ENCODE measurements around the gene ARID1B. TPM values are rescaled to one million over a fixed set of nuclear protein-coding genes. Genes with fewer than 3 reads are reported as not detected.

ARID1B gene
- total and polyA plus RNA-seq, 2 of the 13 experiments (the other 11 are each of a cell fraction or from before 2014, with no cell fraction given), result 20.1 to 32.6 TPM

DNA sequence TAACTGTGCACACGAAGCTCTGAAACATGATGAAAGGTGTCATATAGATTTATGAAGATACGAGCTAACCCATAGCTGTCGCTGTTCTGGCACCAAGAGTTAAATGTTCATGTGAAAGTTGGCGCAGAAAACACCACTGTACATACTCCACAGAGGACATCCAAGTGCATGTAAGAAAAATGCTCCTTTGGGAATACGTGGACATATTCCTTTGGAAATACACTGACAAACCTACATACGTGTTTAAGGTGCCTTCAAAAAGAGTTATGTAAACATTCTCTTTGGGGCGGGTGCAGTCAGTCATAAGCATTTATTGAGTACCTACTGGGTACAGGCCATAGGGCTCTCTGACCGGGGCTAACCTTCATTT, 723 bp upstream of the ARID1B start (continued):
- TF ChIP-seq NCOA5 (CRISPR knock-in tag; IDR thresholded peaks at IDR 0.05), result no peak
- TF ChIP-seq TBX2 (CRISPR knock-in tag; IDR thresholded peaks at IDR 0.05; ENCODE audit: borderline replicate concordance), result peak; percentile 42; the same call in 1 of the 2 replicates
- TF ChIP-seq, protein P1, sequence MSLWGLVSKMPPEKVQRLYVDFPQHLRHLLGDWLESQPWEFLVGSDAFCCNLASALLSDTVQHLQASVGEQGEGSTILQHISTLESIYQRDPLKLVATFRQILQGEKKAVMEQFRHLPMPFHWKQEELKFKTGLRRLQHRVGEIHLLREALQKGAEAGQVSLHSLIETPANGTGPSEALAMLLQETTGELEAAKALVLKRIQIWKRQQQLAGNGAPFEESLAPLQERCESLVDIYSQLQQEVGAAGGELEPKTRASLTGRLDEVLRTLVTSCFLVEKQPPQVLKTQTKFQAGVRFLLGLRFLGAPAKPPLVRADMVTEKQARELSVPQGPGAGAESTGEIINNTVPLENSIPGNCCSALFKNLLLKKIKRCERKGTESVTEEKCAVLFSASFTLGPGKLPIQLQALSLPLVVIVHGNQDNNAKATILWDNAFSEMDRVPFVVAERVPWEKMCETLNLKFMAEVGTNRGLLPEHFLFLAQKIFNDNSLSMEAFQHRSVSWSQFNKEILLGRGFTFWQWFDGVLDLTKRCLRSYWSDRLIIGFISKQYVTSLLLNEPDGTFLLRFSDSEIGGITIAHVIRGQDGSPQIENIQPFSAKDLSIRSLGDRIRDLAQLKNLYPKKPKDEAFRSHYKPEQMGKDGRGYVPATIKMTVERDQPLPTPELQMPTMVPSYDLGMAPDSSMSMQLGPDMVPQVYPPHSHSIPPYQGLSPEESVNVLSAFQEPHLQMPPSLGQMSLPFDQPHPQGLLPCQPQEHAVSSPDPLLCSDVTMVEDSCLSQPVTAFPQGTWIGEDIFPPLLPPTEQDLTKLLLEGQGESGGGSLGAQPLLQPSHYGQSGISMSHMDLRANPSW (CRISPR knock-in tag; IDR thresholded peaks at IDR 0.05; ENCODE audit: borderline replicate concordance), result no peak
- TF ChIP-seq ZBTB20 (CRISPR knock-in tag; IDR thresholded peaks at IDR 0.05; ENCODE audit: borderline replicate concordance, low read depth), result no peak
- TF ChIP-seq IRF1 (CRISPR knock-in tag; IDR thresholded peaks at IDR 0.05; ENCODE audit: low read depth), result no peak
- no peak for TF ChIP-seq GPN1 (CRISPR knock-in tag; IDR thresholded peaks at IDR 0.05; ENCODE audit: borderline replicate concordance)
- TF ChIP-seq SIX4 (CRISPR knock-in tag; IDR thresholded peaks at IDR 0.05), result no peak
- no peak for TF ChIP-seq TFDP1 (CRISPR knock-in tag; IDR thresholded peaks at IDR 0.05; ENCODE audit: borderline replicate concordance)
- peak; percentile 83; the same call in 1 of the 2 replicates for TF ChIP-seq TP53 (CRISPR knock-in tag; conservative IDR thresholded peaks at IDR 0.05)
- TF ChIP-seq ZNF543 (CRISPR knock-in tag; IDR thresholded peaks at IDR 0.05), result 0 out of 2 replicates have a peak, but pooled peaks have one; percentile 0
- TF ChIP-seq SNAPC5 (CRISPR knock-in tag; IDR thresholded peaks at IDR 0.05; ENCODE audit: borderline replicate concordance), result no peak
- TF ChIP-seq ZNF407 (CRISPR knock-in tag; IDR thresholded peaks at IDR 0.05; ENCODE audit: not compliant biosample characterization), result no peak
- TF ChIP-seq ZNF510 (CRISPR knock-in tag; IDR thresholded peaks at IDR 0.05; ENCODE audit: low read depth), result no peak
